Mesenchymal stem cell (in vitro differentiated cells and primary cell): ENCODE data around the gene CIAO3.

Experiments used
- DNase-seq: peaks from one replicate; pipeline ENCODE4 v3.0.0-alpha.2; 2013
- H2AFZ ChIP-seq: one replicate; pipeline ENCODE4 v1.6.1; 2013; ENCODE audit warnings: low read depth, mild to moderate bottlenecking, control low read depth, inconsistent platforms, low read length, moderate library complexity
- H2AK5ac ChIP-seq: 2 replicates; pipeline ENCODE4 v1.6.1; 2013; ENCODE audit warnings: low read length, moderate library complexity, mild to moderate bottlenecking, inconsistent platforms; ENCODE audit not compliant: severe bottlenecking
- H2BK120ac ChIP-seq: one replicate; pipeline ENCODE4 v1.6.1; 2013; ENCODE audit warnings: low read depth, mild to moderate bottlenecking, inconsistent platforms, low read length, moderate library complexity
- H2BK12ac ChIP-seq, 2 experiments: one replicate each; pipeline ENCODE4 v1.6.1; 2013; ENCODE audit warnings: inconsistent platforms in 2 of 2, low read length in 2 of 2, mild to moderate bottlenecking in 2 of 2, moderate library complexity in 2 of 2, control low read depth in 1 of 2
- H2BK15ac ChIP-seq: one replicate; pipeline ENCODE4 v1.6.1; 2013; ENCODE audit warnings: mild to moderate bottlenecking, low read depth, inconsistent platforms; ENCODE audit not compliant: poor library complexity, severe bottlenecking
- H2BK5ac ChIP-seq: 2 replicates; pipeline ENCODE4 v1.6.1; 2013; ENCODE audit warnings: low read depth, mild to moderate bottlenecking, low read length, control low read depth, inconsistent platforms; ENCODE audit not compliant: poor library complexity, severe bottlenecking
- H3K14ac ChIP-seq, 2 experiments: one replicate each; pipeline ENCODE4 v1.6.1; 2013; ENCODE audit warnings: inconsistent platforms in 2 of 2, low read length in 2 of 2, control low read depth in 1 of 2, mild to moderate bottlenecking in 1 of 2, moderate library complexity in 1 of 2
- H3K18ac ChIP-seq, 2 experiments: one replicate each; pipeline ENCODE4 v1.6.1; 2013; ENCODE audit warnings: inconsistent platforms in 2 of 2, low read length in 2 of 2, control low read depth in 1 of 2, low read depth in 1 of 2, mild to moderate bottlenecking in 1 of 2
- H3K23ac ChIP-seq, 2 experiments: one replicate each; pipeline ENCODE4 v1.6.1; 2013; ENCODE audit warnings: inconsistent platforms in 2 of 2, low read length in 2 of 2, mild to moderate bottlenecking in 2 of 2, moderate library complexity in 2 of 2, control low read depth in 1 of 2
- H3K27ac ChIP-seq: 2 replicates; pipeline ENCODE4 v1.5.1; 2013; ENCODE audit warnings: mild to moderate bottlenecking, moderate library complexity, low read length, control low read depth, inconsistent platforms; ENCODE audit not compliant: poor library complexity, severe bottlenecking
- H3K27me3 ChIP-seq, 2 experiments: 2 replicates each; pipeline versions ENCODE4 v1.6.1 to v1.7.0; 2013; ENCODE audit warnings: low read length in 2 of 2, mild to moderate bottlenecking in 2 of 2, moderate library complexity in 2 of 2, control low read depth in 1 of 2, inconsistent platforms in 1 of 2; ENCODE audit not compliant: control insufficient read depth in 1 of 2, insufficient read depth in 1 of 2
- H3K36me3 ChIP-seq, 2 experiments: 2 replicates each; pipeline versions ENCODE4 v1.6.1 to v1.7.0; 2013; ENCODE audit warnings: low read length in 2 of 2, control low read depth in 1 of 2, inconsistent platforms in 1 of 2, low read depth in 1 of 2, mild to moderate bottlenecking in 1 of 2; ENCODE audit not compliant: insufficient read depth in 2 of 2, control insufficient read depth in 1 of 2
- H3K4ac ChIP-seq, 2 experiments: one replicate each; pipeline ENCODE4 v1.6.1; 2013; ENCODE audit warnings: inconsistent platforms in 2 of 2, low read length in 2 of 2, mild to moderate bottlenecking in 2 of 2, moderate library complexity in 2 of 2, control low read depth in 1 of 2, low read depth in 1 of 2
- H3K4me1 ChIP-seq: 2 replicates; pipeline ENCODE4 v1.6.1; 2013; ENCODE audit warnings: low read depth, low read length, control low read depth; ENCODE audit not compliant: control insufficient read depth, insufficient read depth
- H3K4me2 ChIP-seq: 2 replicates; pipeline ENCODE4 v1.6.1; 2013; ENCODE audit warnings: low read length, mild to moderate bottlenecking, inconsistent platforms; ENCODE audit not compliant: poor library complexity, severe bottlenecking
- H3K4me3 ChIP-seq, 2 experiments: 2 replicates each; pipeline versions ENCODE4 v1.5.1 to v1.7.0; 2013; ENCODE audit warnings: low read length in 2 of 2, mild to moderate bottlenecking in 2 of 2, control low read depth in 1 of 2, low read depth in 1 of 2; ENCODE audit not compliant: insufficient read depth in 1 of 2
- H3K79me1 ChIP-seq: replicated peaks from 2 replicates; pipeline ENCODE4 v1.6.1; 2013; ENCODE audit warnings: mild to moderate bottlenecking, control low read depth, low read length, inconsistent platforms; ENCODE audit not compliant: poor library complexity, severe bottlenecking
- H3K9ac ChIP-seq: 2 replicates; pipeline ENCODE4 v1.7.0; 2013; ENCODE audit warnings: mild to moderate bottlenecking, low read length, moderate library complexity
- H3K9me3 ChIP-seq: 2 replicates; pipeline ENCODE4 v1.7.0; 2013; ENCODE audit warnings: mild to moderate bottlenecking, low read length; ENCODE audit not compliant: control insufficient read depth
- H4K8ac ChIP-seq: one replicate; pipeline ENCODE4 v1.6.1; 2013; ENCODE audit warnings: inconsistent platforms, mild to moderate bottlenecking, low read length, moderate library complexity
- H4K91ac ChIP-seq: one replicate; pipeline ENCODE4 v1.6.1; 2013; ENCODE audit warnings: mild to moderate bottlenecking, low read length, inconsistent platforms
- WGBS: methylation state at CpG from one replicate; pipeline ENCODE4 v1.1.7; 2013; ENCODE audit warnings: mixed read lengths; 5-methylcytosine and 5-hydroxymethylcytosine counted together

Gene CIAO3

GRCh38 chr16:711548-712320 lies 29.1 kb downstream of the CIAO3 start:
- Histone ChIP-seq H3K4me3 (no peak overlapping the region), H3K23ac (no peak overlapping the region), H2BK5ac (no peak overlapping the region), H3K4ac (no peak overlapping the region), H4K8ac (no peak overlapping the region), H3K4me2 (no peak overlapping the region), H3K4me1 (peaks cover 51% of the 10 kb centered on the region), H2AFZ (no peak overlapping the region), H3K36me3 (peaks cover 0 to 4% of the 10 kb centered on the region in 2 experiments), H3K9me3 (no peaks in the 10 kb centered on the region), H4K91ac (no peak overlapping the region), H3K18ac (peak overlapping the region in 1 of 2 experiments; percentile 30), H2BK15ac (peak overlapping the region; percentile 49), H3K27ac (no peak overlapping the region), H2BK120ac (no peak overlapping the region), H2BK12ac (peak overlapping the region in 1 of 2 experiments; percentile 57), H3K27me3 (peaks cover 36 to 47% of the 10 kb centered on the region in 2 experiments), H3K79me1 (peaks cover 9% of the 10 kb centered on the region), H3K9ac (no peak overlapping the region), H3K14ac (no peak overlapping the region), H2AK5ac (no peak overlapping the region)
- peak; percentile 74 for DNase-seq
- 15% methylated on average over 16 of the region's 25 CpGs for WGBS

- H3K79me1 ChIP-seq, result peaks cover 6% of the 10 kb centered on the region
- H2BK5ac ChIP-seq, result no peak overlapping the region
- no peak overlapping the region for H3K4ac ChIP-seq
- no peaks in the 10 kb centered on the region for H3K36me3 ChIP-seq
- H3K4me2 ChIP-seq, result no peak overlapping the region
- no peak overlapping the region for H2AK5ac ChIP-seq
- H3K27ac ChIP-seq, result no peak overlapping the region
- no peak overlapping the region for H2AFZ ChIP-seq
- H3K14ac ChIP-seq, result no peak overlapping the region
- H3K9me3 ChIP-seq, result no peaks in the 10 kb centered on the region
- H3K18ac ChIP-seq, result no peak overlapping the region
- no peak overlapping the region for H2BK12ac ChIP-seq
- no peak overlapping the region for H3K23ac ChIP-seq
- H2BK120ac ChIP-seq, result no peak overlapping the region
- H3K27me3 ChIP-seq, result peaks cover 42 to 54% of the 10 kb centered on the region in 2 experiments
- H3K9ac ChIP-seq, result no peak overlapping the region
- no peak for DNase-seq
- H4K8ac ChIP-seq, result no peak overlapping the region
- no peak overlapping the region for H3K4me3 ChIP-seq
- WGBS, result 78% methylated on average over 12 of the region's 12 CpGs
- peaks cover 45% of the 10 kb centered on the region for H3K4me1 ChIP-seq
- no peak overlapping the region for H4K91ac ChIP-seq
- peak overlapping the region; percentile 49 for H2BK15ac ChIP-seq
These were observed 29.7 kb downstream of the CIAO3 start for GRCh38 chr16:711084-711483.

GRCh38 chr16:710500-711075 lies 30.2 kb downstream of the CIAO3 start:
- H3K14ac ChIP-seq, result no peak overlapping the region
- no peak overlapping the region for H2AFZ ChIP-seq
- H2BK120ac ChIP-seq, result peak overlapping the region; percentile 23
- H3K4me3 ChIP-seq, result no peak overlapping the region
- peaks cover 4% of the 10 kb centered on the region for H3K79me1 ChIP-seq
- H3K4me2 ChIP-seq, result no peak overlapping the region
- no peak overlapping the region for H4K8ac ChIP-seq
- peak overlapping the region in 1 of 2 experiments; percentile 60 for H2BK12ac ChIP-seq
- peak overlapping the region; percentile 51 for H3K9ac ChIP-seq
- no peak overlapping the region for H3K4ac ChIP-seq
- H2BK15ac ChIP-seq, result no peak overlapping the region
- H3K9me3 ChIP-seq, result no peaks in the 10 kb centered on the region
- no peak overlapping the region for H2BK5ac ChIP-seq
- H3K36me3 ChIP-seq, result no peaks in the 10 kb centered on the region
- peaks cover 45% of the 10 kb centered on the region for H3K4me1 ChIP-seq
- no peak for DNase-seq
- no peak overlapping the region for H2AK5ac ChIP-seq
- H3K27me3 ChIP-seq, result peaks cover 43 to 54% of the 10 kb centered on the region in 2 experiments
- H4K91ac ChIP-seq, result peak overlapping the region; percentile 45
- WGBS, result 80% methylated on average over 21 of the region's 21 CpGs
- H3K23ac ChIP-seq, result no peak overlapping the region
- no peak overlapping the region for H3K27ac ChIP-seq
- no peak overlapping the region for H3K18ac ChIP-seq
